ENCODE data around the gene CSF2RB. TPM values are rescaled to one million over a fixed set of nuclear protein-coding genes. Genes with fewer than 3 reads are reported as not detected.

Gene CSF2RB
- total RNA-seq, 1 donor from 2014 or later, result 0.56 TPM

GRCh38 chr22:36929621-36930020 is 16.2 kb downstream of the CSF2RB start:
- Mint-ChIP-seq H3K27me3 (ENCODE audit: low read depth) (peaks cover 2% of the 10 kb centered on the region), H3K9me3 (no peaks in the 10 kb centered on the region), H3K36me3 (no peaks in the 10 kb centered on the region), H3K4me1 (peaks cover 6% of the 10 kb centered on the region), H3K27ac (no peak overlapping the region), H3K4me3 (no peak overlapping the region)
- TF ChIP-seq CTCF (IDR thresholded peaks at IDR 0.05; ENCODE audit: unreplicated experiment), result no peak
- no peak for DNase-seq (ENCODE audit: low spot score in 2 of 2, unreplicated experiment in 2 of 2)

- Mint-ChIP-seq H3K4me1 (peaks cover 6% of the 10 kb centered on the region), H3K9me3 (no peaks in the 10 kb centered on the region), H3K27ac (no peak overlapping the region), H3K4me3 (no peak overlapping the region), H3K36me3 (no peaks in the 10 kb centered on the region), H3K27me3 (ENCODE audit: low read depth) (peaks cover 2% of the 10 kb centered on the region)
- TF ChIP-seq CTCF (IDR thresholded peaks at IDR 0.05; ENCODE audit: unreplicated experiment), result no peak
- DNase-seq (ENCODE audit: low spot score in 2 of 2, unreplicated experiment in 2 of 2), result no peak
Measured at GRCh38 chr22:36930041-36930935, 16.9 kb downstream of the CSF2RB start.

- no peak for TF ChIP-seq CTCF (IDR thresholded peaks at IDR 0.05; ENCODE audit: unreplicated experiment)
- no peak for DNase-seq (ENCODE audit: low spot score in 2 of 2, unreplicated experiment in 2 of 2)
- Mint-ChIP-seq H3K27me3 (ENCODE audit: low read depth) (peaks cover 2% of the 10 kb centered on the region), H3K27ac (no peak overlapping the region), H3K36me3 (no peaks in the 10 kb centered on the region), H3K4me3 (no peak overlapping the region), H3K9me3 (no peaks in the 10 kb centered on the region), H3K4me1 (peaks cover 6% of the 10 kb centered on the region)
Measured at GRCh38 chr22:36931446-36931845, 18.0 kb downstream of the CSF2RB start.

- Mint-ChIP-seq H3K27me3 (ENCODE audit: low read depth) (no peaks in the 10 kb centered on the region), H3K36me3 (no peaks in the 10 kb centered on the region)
Measured at GRCh38 chr22:36933629-36934417, 20.4 kb downstream of the CSF2RB start.

More at GRCh38 chr22:36933629-36934417, 20.4 kb downstream of the CSF2RB start:
- no peak for TF ChIP-seq CTCF (IDR thresholded peaks at IDR 0.05; ENCODE audit: unreplicated experiment)
- no peak for DNase-seq (ENCODE audit: low spot score in 2 of 2, unreplicated experiment in 2 of 2)
- H3K4me3 Mint-ChIP-seq, result no peak overlapping the region
- H3K4me1 Mint-ChIP-seq, result peaks cover 5% of the 10 kb centered on the region
- H3K27ac Mint-ChIP-seq, result no peak overlapping the region
- H3K9me3 Mint-ChIP-seq, result no peaks in the 10 kb centered on the region
